HG03571 (cell line): ENCODE measurements around the gene TIA1.

Experiments used
- ATAC-seq: cut with Tn5 transposase; IDR thresholded peaks from one replicate; pipeline ENCODE4 v1.9.1; 2021; ENCODE audit not compliant: unreplicated experiment

TIA1 gene

GRCh38 chr2:70161069-70161534 is 87.3 kb downstream of the TIA1 start:
- peak; percentile 94 for ATAC-seq

GRCh38 chr2:70160545-70160944 is 87.9 kb downstream of the TIA1 start:
- no peak for ATAC-seq
